ENCODE measurements around the gene LBP.
"Not testable (repeated sequence)": the region's sequence is repeated elsewhere in the genome, so short reads cannot be mapped to it uniquely, and the experiment has no call there.

Gene LBP, protein sequence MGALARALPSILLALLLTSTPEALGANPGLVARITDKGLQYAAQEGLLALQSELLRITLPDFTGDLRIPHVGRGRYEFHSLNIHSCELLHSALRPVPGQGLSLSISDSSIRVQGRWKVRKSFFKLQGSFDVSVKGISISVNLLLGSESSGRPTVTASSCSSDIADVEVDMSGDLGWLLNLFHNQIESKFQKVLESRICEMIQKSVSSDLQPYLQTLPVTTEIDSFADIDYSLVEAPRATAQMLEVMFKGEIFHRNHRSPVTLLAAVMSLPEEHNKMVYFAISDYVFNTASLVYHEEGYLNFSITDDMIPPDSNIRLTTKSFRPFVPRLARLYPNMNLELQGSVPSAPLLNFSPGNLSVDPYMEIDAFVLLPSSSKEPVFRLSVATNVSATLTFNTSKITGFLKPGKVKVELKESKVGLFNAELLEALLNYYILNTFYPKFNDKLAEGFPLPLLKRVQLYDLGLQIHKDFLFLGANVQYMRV

DNA sequence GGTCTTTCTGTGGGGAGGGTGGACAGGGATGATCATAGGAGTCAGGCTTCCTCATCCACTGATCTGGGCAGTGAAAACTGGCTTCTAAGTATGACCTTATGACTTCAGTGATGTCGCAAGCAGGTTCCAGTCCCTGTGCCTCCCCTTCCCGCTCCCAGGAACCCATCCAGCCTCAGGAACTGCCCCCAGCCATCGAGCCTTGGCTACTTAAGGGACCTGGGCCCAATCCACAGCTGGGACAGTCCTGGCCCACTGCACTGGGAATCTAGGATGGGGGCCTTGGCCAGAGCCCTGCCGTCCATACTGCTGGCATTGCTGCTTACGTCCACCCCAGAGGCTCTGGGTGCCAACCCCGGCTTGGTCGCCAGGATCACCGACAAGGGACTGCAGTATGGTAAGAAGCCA, at the start of gene LBP:
Gene LBP (plus strand): TSS at position 236 of the 405 bp plus-strand sequence. CDS start 35 bp downstream, at position 271.
- no peak for DNase-seq (ENCODE audit: low read depth)

DNA sequence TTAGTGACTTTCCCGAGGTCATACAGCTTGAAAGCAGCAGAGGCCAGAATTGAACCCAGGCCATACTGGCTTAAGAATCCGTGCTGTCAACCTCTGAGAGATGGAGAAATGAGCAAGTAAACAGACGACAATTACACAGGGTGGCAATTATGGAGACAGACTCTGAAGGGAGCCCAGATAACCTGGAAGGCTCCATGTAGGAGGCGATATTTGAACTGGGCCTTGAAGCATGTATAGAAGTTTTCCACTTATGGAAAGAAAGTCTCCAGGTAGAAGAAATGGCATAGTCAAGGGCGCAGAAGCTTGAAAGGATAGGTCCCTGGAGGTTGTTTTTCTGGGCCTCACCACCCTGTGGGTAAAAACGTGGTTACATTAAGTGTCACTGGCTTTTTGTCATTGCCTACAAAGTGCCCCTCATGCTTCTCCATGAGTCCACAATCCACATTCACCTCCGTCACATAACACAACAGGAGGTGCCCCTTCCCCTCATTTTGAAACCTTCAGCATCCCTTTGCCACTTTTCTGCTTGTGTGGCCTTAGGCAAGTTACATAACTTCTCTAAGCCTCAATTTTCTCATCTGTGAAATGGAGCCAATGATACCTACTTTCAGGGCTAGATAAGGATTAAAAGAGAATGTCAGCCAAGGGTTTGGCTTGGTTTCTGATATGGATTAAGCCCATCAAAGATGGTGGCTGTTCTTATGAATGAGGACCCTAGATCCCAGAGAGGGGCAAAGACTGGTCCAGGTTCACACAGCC, 48.2 kb upstream of the LBP start:
- DNase-seq (ENCODE audit: low read depth): no peak

DNA sequence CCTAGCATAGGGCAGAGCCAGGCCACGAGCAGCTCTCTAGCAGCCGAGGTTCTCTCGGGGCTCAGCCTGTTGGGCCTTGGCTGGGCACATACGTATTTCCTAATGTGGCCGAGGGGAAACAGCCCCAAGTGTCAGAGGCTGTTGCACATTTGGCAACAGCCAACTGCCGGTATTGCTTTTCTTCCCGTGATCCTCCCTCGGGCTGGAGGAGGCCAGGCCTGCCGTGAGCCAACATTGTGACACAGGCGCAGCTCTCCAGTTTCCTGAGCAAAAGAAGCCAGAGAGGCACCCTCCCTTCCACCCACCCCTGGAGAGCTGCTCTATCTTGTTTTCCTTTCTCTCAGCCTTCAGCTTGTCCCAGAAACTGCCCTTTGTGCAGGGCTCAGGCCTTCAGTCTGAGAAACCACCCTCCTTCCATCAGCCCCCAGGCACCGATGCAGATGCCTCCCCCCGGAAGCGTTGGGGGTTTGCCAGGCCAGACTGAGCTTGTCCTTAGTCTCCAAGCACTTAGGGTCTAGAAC, 47.5 kb upstream of the LBP start:
- no peak for DNase-seq (ENCODE audit: low read depth)

DNA sequence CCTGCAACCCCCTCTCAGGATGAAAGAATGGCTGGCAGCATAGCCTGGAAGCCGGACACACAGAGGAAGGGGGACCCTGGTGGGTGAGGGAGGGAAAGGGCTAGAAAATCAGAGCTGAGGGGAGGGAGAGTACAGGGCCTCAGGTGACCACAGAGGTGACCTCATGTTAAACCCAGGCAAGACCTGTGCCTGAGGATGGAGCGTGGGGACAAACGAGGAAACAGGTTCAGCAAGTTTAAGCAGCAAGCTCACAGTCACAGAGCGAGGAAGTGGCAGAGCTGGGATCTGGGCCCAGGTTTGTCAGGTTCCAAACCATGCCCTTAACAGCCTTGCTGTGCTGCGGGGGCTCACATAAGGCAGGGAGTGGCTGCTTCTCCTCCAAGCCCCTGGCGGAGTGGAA, 46.3 kb upstream of the LBP start:
- DNase-seq (ENCODE audit: low read depth): no peak

DNA sequence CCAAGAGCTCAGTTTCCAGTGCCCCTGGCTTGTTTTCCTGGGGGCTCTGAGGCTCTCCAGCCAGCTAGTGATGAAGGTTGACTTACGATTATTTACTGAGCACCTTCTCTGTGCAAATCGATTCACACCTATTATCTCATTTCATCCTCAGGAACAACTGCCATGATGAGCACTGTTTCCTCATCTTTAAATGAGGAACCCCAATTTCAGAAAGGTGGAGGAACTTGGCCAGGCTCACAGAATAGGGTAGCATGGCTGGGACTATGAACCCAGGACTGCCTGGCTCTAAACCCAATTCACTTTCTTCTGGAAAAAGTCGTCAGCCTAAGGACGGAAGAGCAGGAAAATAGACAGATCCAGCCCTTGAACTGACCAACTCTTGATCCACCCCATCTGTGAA, 45.8 kb upstream of the LBP start:
- DNase-seq (ENCODE audit: low read depth): no peak

DNA sequence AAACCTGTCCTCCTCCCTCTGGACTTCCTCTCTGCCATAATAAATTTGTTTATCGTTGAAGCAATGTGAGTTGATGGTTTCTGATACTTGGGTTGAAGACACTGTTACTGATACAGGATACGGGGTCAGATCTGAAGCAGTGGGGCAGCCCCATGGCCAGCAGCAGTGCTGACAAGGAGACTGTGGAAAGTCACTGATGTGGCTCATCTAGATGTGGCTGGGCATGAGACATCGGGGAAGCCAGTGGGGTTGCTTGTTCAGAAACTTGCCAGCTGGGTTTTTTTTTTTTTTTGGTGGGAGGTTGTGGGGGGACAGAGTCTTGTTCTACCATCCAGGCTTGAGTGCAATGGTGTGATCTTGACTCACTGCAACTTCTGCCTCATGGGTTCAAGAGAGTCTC, 45.0 kb upstream of the LBP start:
- no peak for DNase-seq (ENCODE audit: low read depth)

DNA sequence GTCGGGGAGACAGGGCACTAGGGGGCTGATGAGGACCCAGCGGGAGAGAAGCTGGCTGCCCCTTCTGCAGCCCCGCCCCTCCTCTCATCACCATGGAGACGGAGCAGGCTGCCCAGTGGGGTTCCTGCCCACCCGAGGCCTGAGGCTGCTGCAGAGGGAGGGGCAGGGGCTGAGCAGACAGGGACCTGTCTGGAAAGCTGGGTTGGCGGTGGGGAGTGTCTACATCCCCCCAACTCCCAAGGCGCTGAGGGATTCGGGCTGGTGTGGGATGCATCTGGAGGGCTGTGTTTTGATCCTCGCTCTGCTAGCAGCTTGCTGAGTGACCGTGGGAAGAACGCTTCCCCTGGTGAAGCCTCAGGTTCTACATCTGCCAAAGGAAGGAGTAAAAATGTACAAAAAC, 43.5 kb upstream of the LBP start:
- no peak for DNase-seq (ENCODE audit: low read depth)

DNA sequence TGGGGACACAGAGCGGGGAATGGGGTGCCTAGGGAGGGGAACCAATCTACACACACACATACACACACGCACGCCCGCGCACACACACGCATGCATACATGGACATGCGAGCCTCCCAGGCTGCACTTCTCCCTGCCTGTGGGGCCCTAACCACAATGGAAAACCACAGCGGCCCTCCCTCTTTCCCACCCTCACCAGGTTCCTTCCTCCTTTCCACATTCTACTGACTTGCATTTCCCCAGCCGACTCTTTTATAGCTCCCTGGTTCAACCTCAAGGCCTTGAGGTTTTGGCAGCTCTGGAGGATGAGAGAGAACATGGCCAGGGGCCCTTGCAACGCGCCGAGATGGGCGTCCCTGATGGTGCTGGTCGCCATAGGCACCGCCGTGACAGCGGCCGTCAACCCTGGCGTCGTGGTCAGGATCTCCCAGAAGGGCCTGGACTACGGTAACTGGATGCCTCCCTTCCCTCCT, 42.3 kb upstream of the LBP start, which contains the start of gene BPI:
Gene BPI (plus strand): TSS at position 249 of the 472 bp plus-strand sequence. CDS start 68 bp downstream, at position 317.
- no peak for DNase-seq (ENCODE audit: low read depth)

DNA sequence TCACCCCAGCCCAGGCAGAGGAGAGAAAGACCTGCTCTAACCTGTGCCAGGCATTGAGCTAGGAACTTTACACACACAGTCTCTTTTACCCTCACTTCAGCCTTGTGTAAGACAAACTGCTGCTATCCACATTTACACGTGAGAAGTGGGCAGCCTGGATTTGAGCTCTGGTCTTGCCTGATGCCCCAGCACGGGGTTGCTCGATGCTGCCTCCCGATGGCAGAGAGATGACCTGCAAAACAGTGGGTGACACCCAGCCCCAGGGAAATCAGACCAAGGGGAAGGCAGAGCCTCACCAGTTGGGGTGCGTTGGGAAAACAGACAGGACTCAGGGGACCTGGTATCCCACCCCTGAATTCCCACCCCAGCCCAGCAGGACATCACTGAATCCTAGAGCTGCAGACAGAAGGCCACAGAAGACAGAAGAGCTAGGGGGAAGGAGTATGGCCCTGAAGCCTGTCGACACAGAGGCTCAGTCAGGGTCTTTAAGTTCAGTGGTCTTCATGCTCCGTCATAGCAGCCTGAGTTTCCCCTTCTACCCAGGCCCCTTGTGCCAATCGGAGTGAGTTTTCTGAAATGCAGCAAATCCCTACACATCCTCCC, 41.3 kb upstream of the LBP start:
- no peak for DNase-seq (ENCODE audit: low read depth)

DNA sequence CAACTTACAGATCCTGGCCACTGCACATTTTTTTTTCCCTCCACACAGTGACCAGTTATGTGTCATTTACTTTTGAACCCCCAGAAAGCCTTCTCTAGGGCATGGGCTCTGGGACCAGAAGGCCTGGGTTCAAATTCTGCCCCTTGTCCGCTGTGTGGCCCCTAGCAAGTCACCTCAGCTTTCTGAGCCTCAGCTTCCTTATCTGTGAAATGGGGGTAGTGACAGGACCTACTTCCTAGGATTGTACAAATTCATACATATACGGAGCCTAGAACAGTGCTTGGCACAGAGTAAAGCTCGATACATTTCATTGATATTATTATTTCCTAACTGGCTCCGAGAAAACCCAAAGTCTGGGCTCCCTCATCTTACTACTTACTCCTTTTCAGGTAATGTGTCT, 40.7 kb upstream of the LBP start:
- DNase-seq (ENCODE audit: low read depth): no peak

DNA sequence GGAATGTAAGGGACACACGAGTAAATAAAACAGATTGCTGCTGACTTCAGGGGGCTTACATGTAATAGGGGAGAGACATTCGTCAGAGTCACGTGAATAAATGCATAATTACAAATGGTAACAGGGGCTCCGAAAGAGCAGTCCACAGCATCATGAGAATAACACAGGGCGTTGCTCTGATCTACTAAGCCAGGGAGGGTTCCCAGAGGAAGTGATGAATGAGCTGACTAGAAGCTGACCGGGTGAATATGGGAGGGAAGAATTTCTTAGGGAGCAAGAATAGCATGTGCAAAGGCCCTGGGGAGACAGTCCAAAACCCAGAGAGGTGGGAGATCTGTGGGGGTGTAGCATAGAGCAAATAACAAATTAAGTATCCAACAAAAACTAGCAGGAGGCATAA, 39.9 kb upstream of the LBP start:
- no peak for DNase-seq (ENCODE audit: low read depth)

DNA sequence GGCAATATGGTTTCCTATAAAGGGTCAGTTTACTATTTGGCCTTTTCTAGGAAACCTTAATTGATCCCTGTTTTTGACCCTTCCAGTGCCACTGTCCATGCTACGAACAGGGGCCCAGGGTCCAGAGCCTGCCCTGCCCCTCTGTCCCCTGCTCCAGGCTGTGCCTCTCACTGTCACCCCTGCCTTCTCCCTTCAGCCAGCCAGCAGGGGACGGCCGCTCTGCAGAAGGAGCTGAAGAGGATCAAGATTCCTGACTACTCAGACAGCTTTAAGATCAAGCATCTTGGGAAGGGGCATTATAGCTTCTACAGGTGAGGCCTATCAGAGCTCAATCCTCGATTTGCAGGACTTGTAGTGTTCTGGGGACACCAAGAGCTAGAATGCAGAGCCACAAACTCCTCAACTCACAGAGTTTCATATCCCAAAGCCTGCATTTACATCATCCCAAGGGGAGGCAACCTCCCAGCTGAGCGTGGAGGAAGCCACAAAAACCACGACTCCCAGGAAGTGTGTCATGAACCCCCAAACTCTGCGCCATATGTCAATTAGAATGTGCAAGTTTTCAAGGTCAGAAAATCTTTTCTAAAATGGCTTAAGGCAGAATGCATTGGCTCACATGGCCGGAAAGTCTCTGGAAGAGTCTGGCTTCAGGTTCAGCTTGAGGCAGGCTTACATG, 38.8 kb upstream of the LBP start:
- no peak for DNase-seq (ENCODE audit: low read depth)

DNA sequence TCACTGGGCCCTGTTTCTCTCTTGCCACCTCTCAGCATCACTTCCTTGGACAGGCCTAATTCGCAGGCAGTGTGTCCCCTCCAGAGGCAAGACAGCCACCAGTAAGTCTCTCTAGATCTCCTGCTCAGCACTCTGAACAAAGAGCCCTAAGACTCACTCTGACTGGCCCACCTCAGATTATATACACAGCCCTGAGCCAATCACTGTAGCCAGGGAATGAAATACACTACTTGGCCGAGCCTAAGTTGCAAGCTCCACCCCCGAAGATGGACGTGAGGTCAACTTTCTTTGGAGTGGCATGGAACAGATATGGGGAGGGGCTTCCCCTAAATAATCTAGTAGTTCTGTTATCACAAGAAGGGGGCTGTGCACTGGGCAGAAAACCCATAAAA, 38.2 kb upstream of the LBP start:
- DNase-seq (ENCODE audit: low read depth): no peak

DNA sequence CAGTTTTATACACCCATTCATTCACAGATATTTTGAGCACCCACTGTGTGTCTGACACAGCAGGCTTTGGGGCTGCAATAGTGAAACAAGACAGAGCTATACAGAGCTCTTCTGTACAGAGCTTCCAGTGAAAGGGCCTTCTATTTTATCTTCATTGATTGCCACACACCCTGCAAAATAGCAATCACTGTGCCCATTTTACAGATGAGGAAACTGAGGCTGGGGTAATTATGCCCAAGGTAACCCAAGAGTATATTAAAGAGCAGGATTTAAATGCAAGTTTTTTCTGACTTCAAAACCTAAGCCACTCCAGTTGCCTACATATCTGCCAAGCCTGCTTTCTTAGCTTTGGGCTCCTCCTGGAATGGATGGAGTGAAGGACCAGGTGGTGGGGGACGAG, 37.8 kb upstream of the LBP start:
- DNase-seq (ENCODE audit: low read depth): no peak

DNA sequence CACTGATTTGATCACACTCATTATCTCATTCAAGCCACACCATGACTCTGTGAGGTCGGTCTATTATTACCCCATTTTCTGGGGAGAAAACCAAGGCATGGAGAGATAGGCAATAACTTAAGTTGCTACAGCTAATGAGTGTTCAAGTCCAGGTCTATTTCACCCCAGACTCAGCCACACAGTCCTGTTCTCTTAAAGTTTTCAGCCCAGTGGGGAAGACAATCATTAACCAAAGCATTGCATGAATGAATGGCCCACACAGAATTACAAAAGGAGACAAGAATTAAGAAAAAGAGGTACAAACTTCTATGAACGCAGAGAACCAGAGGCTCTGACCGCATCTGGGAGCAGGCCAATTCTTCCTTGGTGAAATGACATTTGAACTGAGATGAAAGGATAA, 35.2 kb upstream of the LBP start:
- no peak for DNase-seq (ENCODE audit: low read depth)

DNA sequence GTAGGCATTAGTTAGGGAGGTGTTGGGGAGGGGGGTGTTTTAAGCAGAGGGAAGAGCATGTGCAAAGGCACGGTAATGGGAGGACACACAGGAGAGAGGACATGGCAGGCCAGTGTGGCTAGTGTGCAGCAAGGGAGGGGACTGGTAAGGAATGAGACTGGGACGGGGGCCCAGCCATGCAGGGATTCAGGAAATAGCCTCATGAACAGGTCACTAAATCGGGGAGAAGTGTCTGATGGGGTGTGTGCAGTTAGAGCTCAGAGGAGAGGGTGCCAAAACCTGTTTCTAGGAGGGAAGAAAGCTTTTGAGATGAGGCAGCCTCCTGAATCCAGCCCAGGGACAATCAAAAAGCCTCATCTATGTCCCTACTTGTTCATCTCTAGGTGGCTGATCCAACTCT, 34.8 kb upstream of the LBP start:
- no peak for DNase-seq (ENCODE audit: low read depth)

DNA sequence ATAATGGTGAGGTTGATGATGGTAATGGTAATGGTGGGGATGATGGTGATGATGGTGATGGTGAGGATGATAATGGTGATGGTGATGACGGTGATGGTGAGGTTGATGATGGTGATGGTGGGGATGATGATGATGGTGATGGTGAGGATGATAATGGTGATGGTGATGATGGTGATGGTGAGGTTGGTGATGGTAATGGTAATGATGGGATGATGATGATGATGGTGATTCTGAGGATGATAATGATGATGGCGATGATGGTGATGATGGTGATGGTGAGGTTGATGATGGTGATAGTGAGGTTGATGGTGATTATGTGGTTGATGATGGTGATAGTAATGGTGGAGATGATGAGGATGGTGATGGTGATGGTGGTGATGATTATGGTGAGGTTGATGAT, 32.6 kb upstream of the LBP start:
- no peak for DNase-seq (ENCODE audit: low read depth)

DNA sequence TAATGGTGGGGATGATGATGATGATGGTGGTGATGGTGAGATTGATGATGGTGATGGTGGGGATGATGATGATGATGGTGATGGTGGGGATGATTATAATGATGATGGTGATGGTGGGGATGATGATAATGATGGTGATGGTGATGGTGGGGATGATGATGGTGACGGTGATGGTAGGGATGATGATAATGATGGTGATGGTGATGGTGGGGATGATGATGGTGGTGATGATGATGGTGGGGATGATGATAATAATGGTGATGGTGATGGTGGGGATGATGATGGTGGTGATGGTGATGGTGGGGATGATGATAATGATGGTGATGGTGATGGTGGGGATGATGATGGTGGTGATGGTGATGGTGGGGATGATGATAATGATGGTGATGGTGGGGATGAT, 31.9 kb upstream of the LBP start:
- not testable (repeated sequence) for DNase-seq (ENCODE audit: low read depth)

DNA sequence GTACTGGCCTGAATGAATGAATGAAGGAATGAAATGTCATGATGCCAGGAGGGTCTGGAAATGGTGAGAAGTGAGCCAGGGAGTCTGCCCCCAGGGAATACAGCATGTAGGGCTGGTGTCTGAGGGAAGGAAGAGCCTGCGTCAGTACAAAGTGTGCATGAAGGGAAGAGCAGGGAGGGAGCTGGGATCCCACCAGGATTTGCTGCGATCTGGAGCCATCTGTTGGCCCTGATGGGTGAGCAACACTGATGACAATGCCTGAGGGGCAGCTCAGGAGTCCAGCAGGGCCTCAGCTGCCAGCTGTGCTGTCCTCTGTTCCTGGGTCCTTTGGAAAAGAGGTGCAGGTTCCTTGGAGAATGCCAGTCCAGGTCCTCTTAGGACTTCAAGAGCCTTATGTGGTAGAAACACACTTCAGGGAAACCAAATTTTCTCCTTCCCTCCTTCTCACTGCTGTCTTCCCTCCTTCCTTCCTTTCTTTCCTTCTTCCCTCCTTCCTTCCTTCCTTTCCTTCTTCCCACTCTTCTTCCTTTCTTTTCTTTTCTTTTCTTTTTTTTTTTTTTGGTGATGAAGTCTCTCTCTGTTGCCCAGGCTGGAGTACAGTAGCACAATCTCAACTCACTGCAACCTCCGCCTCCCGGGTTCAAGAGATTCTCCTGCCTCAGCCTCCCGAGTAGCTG, 30.9 kb upstream of the LBP start:
- no peak for DNase-seq (ENCODE audit: low read depth)

DNA sequence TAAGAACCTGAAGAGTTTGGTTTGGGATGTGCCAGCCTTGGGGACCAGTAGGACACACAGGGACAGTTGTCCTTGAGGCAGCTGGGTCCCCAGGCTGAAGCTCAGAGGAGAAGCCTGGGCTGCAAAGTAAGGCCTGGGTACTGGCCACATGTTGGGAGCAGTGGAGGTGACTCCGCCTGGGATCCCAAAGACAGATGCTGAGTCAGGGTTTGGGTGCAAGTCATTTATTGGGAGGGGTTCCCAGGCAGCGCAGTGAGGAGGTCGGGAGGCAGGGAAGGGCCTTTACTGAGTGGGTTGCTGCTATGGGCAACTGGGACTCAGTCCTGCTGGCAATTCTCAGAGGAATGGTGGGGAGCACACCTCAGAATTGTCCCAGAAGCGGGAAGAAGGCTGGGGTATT, 29.9 kb upstream of the LBP start:
- DNase-seq (ENCODE audit: low read depth): no peak

DNA sequence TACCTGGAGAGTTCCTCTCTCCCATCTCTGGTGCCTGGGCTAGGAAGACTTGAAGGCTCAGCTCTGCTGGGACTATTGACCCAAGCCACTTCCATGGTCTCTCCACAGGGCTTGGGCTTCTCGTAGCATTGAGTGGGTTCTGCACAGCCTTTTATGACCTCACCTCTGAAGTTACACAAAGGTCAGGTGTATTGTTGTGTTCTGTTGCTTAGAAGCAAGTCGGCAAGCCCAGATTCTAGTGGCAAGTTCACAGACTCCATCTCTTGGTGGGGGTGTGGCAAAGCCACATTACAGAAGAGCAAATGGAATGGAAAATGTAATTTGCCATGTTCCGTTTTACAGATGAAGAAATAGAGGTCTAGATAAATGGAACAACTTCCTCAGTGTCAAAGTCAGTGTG, 28.9 kb upstream of the LBP start:
- DNase-seq (ENCODE audit: low read depth): no peak

Data from activated T-helper 9 cell treated with anti-CD3 and anti-CD28 coated beads, Interleukin-2, amount 50 U/mL, for 16 hours (primary cell).